GM19324 (cell line): Measurements from ENCODE around the gene ASXL2.
"Not testable (repeated sequence)": the region's sequence is repeated elsewhere in the genome, so short reads cannot be mapped to it uniquely, and the experiment has no call there.

Experiments used
- ATAC-seq: cut with Tn5 transposase; IDR thresholded peaks from one replicate; pipeline ENCODE4 v1.9.1; 2021; ENCODE audit warnings: mild to moderate bottlenecking, moderate library complexity; ENCODE audit not compliant: unreplicated experiment, low FRiP score

Gene ASXL2

GRCh38 chr2:25894135-25894830, 16.0 kb upstream of the ASXL2 start:
- ATAC-seq = no peak

- ATAC-seq = no peak
Measured at GRCh38 chr2:25891672-25892071, 13.4 kb upstream of the ASXL2 start.

- no peak for ATAC-seq
Measured at GRCh38 chr2:25887624-25888242, 9.4 kb upstream of the ASXL2 start.

GRCh38 chr2:25885933-25886332, 7.6 kb upstream of the ASXL2 start:
- ATAC-seq = no peak

GRCh38 chr2:25881764-25882163, 3.5 kb upstream of the ASXL2 start:
- ATAC-seq = no peak

GRCh38 chr2:25879133-25879730, 945 bp upstream of the ASXL2 start:
- ATAC-seq = no peak

- ATAC-seq = peak; percentile 11
Measured at GRCh38 chr2:25877431-25878360, 591 bp downstream of the ASXL2 start.

- ATAC-seq = no peak
Measured at GRCh38 chr2:25872134-25872533, 6.2 kb downstream of the ASXL2 start.

GRCh38 chr2:25867396-25868003, 10.8 kb downstream of the ASXL2 start:
- no peak for ATAC-seq

- ATAC-seq = no peak
Measured at GRCh38 chr2:25856377-25856776, 21.9 kb downstream of the ASXL2 start.

GRCh38 chr2:25855065-25855464, 23.2 kb downstream of the ASXL2 start:
- ATAC-seq = no peak

GRCh38 chr2:25854613-25855012, 23.7 kb downstream of the ASXL2 start:
- no peak for ATAC-seq

GRCh38 chr2:25853038-25853638, 25.1 kb downstream of the ASXL2 start:
- no peak for ATAC-seq

GRCh38 chr2:25851740-25852503, 26.4 kb downstream of the ASXL2 start:
- peak; percentile 52 for ATAC-seq

GRCh38 chr2:25850400-25850799, 27.9 kb downstream of the ASXL2 start:
- not testable (repeated sequence) for ATAC-seq

- ATAC-seq = not testable (repeated sequence)
Measured at GRCh38 chr2:25849350-25849749, 28.9 kb downstream of the ASXL2 start.

GRCh38 chr2:25845843-25846505, 32.3 kb downstream of the ASXL2 start:
- ATAC-seq = no peak

- ATAC-seq = no peak
Measured at GRCh38 chr2:25844089-25844488, 34.2 kb downstream of the ASXL2 start.

- no peak for ATAC-seq
Measured at GRCh38 chr2:25842155-25842554, 36.1 kb downstream of the ASXL2 start.
